NCI-H2029 (cell line): ENCODE measurements around the gene SLC4A7.
A peak's percentile ranks its signal among the peaks of the same experiment; 100 is the strongest.
"Not testable (repeated sequence)": the region's sequence is repeated elsewhere in the genome, so short reads cannot be mapped to it uniquely, and the experiment has no call there.

Experiments used
- DNase-seq: peaks from one replicate; lab custom pipeline; 2025; lab: John Stamatoyannopoulos, UW

SLC4A7 gene

GRCh38 chr3:27484015-27484844 lies at the start of gene SLC4A7:
TSS of gene SLC4A7 (minus strand) at chr3:27484384. CDS start at chr3:27484126, 258 bp downstream.
- peak; percentile 96 for DNase-seq

- DNase-seq: no peak
Observed at GRCh38 chr3:27533261-27533607, 49.0 kb upstream of the SLC4A7 start.

- DNase-seq: no peak
Observed at GRCh38 chr3:27532426-27533260, 48.5 kb upstream of the SLC4A7 start.

GRCh38 chr3:27531193-27531751 lies 47.1 kb upstream of the SLC4A7 start:
- DNase-seq: not testable (repeated sequence)

- no peak for DNase-seq
Observed at GRCh38 chr3:27528791-27529190, 44.6 kb upstream of the SLC4A7 start.

- DNase-seq: no peak
Observed at GRCh38 chr3:27526614-27527315, 42.6 kb upstream of the SLC4A7 start.

GRCh38 chr3:27521872-27522265 lies 37.7 kb upstream of the SLC4A7 start:
- no peak for DNase-seq

GRCh38 chr3:27521179-27521871 lies 37.1 kb upstream of the SLC4A7 start:
- no peak for DNase-seq

GRCh38 chr3:27511724-27512422 lies 27.7 kb upstream of the SLC4A7 start:
- no peak for DNase-seq

- no peak for DNase-seq
Observed at GRCh38 chr3:27509376-27509775, 25.2 kb upstream of the SLC4A7 start.

GRCh38 chr3:27508424-27508823 lies 24.2 kb upstream of the SLC4A7 start:
- DNase-seq: no peak

- DNase-seq: peak; percentile 9
Observed at GRCh38 chr3:27507515-27508266, 23.5 kb upstream of the SLC4A7 start.

GRCh38 chr3:27507111-27507510 lies 22.9 kb upstream of the SLC4A7 start:
- DNase-seq: no peak

- no peak for DNase-seq
Observed at GRCh38 chr3:27504749-27505148, 20.6 kb upstream of the SLC4A7 start.

- no peak for DNase-seq
Observed at GRCh38 chr3:27503526-27503925, 19.3 kb upstream of the SLC4A7 start.

GRCh38 chr3:27501759-27502158 lies 17.6 kb upstream of the SLC4A7 start:
- no peak for DNase-seq

- DNase-seq: no peak
Observed at GRCh38 chr3:27500986-27501385, 16.8 kb upstream of the SLC4A7 start.

- DNase-seq: no peak
Observed at GRCh38 chr3:27500035-27500434, 15.9 kb upstream of the SLC4A7 start.

GRCh38 chr3:27494784-27495183 lies 10.6 kb upstream of the SLC4A7 start:
- DNase-seq: no peak

- no peak for DNase-seq
Observed at GRCh38 chr3:27488821-27489220, 4.6 kb upstream of the SLC4A7 start.
